ENCODE data around the gene CDK9.
"Not testable (repeated sequence)": the region's sequence is repeated elsewhere in the genome, so short reads cannot be mapped to it uniquely, and the experiment has no call there.

Gene CDK9

DNA sequence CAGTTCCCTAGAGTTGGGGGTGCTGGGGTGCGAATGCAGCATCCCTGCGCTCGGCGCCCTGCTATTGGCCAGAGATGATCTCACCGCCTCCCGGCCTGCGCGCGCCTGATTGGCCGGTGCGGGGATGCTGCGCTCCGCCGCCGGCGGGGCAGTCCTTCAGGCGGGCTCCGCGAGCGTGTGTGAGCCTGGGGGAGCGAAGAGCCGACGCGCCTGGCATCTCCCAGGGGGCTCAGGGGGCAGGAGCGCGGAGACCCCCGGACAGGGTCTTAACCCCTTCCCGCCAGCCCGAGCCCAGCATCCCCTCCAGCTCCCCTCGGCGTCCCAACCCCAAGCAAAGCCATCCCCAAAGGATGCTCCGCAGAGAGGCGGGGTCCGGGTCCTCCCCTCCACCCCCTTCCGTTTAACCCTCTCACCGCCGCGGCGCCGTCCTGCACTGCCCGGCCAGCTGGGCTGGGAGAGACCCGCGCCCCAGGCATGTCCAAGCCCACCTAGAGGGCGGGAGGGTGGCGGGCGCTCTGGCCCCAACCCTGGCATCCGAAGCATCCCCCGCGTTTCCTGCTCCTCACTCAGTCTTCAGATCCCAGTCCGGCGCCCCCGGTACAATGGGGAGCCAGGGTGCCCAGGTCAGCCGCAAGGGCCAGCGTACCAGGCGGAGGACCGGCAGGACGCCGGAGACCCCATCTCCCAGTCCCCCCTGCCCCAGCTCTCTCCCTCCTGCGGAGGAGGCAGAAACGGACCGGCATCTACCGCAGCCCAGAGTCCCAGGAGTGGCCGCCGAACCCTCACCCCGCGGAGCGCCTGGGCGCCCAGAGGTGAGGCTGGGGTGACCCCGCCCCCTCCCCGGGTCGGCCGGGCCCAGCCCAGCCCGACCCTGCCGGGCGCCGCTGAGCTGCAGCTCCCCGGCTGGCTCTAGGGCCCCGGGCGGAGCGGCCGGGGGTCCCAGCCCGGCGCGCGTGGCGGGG, 31.5 kb upstream of the CDK9 start:
- TF ChIP-seq FOXM1 (IDR thresholded peaks at IDR 0.05; ENCODE audit: borderline replicate concordance) (0 out of 2 replicates have a peak, but pooled peaks have one; percentile 35), CTBP1 (IDR thresholded peaks at IDR 0.05; ENCODE audit: borderline replicate concordance) (no peak)
- ChIA-PET CTCF (no interaction called here), POLR2A (interaction anchor here (0.7 kb wide), 1 partner anchor 31 kb away, joined by 4 read pairs; the partner anchor contains the start of gene CDK9)
- DNase-seq (ENCODE audit: extremely low spot score): peak; percentile 82

DNA sequence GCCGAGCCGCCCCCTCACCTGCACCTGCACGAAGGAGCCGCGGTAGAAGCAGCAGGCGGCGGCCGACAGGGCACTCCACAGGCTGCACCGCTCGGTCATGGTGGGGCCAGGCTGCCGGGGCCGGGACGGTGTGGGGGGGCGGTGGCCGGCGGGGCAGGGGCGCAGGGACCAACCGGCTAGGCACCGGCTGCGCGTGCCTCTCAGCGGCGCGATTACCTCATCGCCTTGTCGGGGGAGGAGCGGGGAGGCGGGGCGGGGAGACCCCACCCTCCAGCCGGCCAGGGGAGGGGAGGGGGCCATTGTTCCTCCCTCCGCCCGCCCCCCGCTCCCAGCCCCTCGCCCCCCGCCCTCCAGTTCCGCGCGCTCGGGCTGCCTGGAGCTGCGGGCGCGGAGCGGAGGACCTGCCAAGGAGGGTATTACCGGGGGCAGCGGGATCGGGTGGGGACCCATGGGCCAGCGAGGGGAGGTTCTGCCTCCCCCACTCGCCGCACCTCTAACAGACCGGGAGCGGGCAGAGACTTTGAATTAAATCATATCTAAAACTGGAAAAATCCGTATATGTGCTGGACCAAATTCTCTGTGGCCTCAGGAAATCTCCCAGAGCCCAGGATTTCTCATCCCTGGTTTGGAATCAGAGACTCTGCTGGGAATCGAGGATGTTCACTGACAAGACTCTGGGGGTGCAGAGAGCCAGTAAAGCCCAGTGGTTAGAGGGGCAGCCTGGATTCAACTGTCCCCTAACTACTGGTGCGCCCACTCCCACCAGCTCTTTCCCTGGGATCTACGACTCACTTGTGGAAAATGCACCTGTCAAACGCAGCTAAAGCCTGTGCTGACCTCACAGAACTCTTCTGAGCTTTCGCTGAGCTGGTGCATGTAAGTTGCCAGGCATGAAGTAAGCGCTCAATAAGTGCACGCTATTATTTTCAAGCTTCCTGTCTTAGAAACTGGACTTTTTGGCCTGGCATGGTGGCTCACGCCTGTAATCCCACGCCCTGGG, 30.5 kb upstream of the CDK9 start:
- no peak for DNase-seq (ENCODE audit: extremely low spot score)
- TF ChIP-seq, protein P1, sequence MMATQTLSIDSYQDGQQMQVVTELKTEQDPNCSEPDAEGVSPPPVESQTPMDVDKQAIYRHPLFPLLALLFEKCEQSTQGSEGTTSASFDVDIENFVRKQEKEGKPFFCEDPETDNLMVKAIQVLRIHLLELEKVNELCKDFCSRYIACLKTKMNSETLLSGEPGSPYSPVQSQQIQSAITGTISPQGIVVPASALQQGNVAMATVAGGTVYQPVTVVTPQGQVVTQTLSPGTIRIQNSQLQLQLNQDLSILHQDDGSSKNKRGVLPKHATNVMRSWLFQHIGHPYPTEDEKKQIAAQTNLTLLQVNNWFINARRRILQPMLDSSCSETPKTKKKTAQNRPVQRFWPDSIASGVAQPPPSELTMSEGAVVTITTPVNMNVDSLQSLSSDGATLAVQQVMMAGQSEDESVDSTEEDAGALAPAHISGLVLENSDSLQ (IDR thresholded peaks at IDR 0.05): no peak
- TF ChIP-seq HDGF (IDR thresholded peaks at IDR 0.05; ENCODE audit: borderline replicate concordance) (no peak), NFRKB (IDR thresholded peaks at IDR 0.05) (no peak), ZNF384 (IDR thresholded peaks at IDR 0.05) (no peak), SUZ12 (IDR thresholded peaks at IDR 0.05) (no peak), LEF1 (IDR thresholded peaks at IDR 0.05; ENCODE audit: borderline replicate concordance) (no peak), TARDBP (IDR thresholded peaks at IDR 0.05) (no peak), ELF4 (IDR thresholded peaks at IDR 0.05) (no peak), FOXA1 (IDR thresholded peaks at IDR 0.05) (no peak), SP1 (IDR thresholded peaks at IDR 0.05) (no peak), FOXK2 (IDR thresholded peaks at IDR 0.05) (no peak), ARNT (IDR thresholded peaks at IDR 0.05) (no peak), CTBP1 (IDR thresholded peaks at IDR 0.05; ENCODE audit: borderline replicate concordance) (no peak), FOXM1 (IDR thresholded peaks at IDR 0.05; ENCODE audit: borderline replicate concordance) (no peak), BHLHE40 (IDR thresholded peaks at IDR 0.05; ENCODE audit: borderline replicate concordance) (no peak)
- ChIA-PET CTCF (interaction anchor here (0.7 kb wide), 1 partner anchor 102 kb away, joined by 5 read pairs; no protein-coding TSS in a partner anchor), POLR2A (no interaction called here)

DNA sequence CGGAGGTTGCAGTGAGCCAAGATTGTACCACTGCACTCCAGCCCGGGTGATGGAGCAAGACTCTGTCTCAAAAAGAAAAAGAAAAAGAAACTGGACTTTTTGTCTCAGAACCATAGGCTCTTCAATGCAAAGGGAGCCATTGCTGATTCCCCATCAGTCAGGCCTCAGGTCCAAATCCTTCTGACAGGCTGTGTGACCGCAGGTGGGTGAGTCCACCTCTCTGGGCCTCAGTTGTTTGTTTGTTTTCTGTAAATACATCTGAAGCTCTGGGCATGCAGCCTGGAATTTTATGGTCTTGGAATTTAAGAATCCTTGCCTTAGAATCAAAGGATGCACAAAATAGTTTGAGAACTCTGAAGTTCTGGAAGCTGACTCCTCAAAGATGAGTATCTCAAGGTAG, 29.6 kb upstream of the CDK9 start:
- no peak for DNase-seq (ENCODE audit: extremely low spot score)
- POLR2A ChIA-PET: no interaction called here
- CTCF ChIA-PET: interaction anchor here (0.6 to 0.7 kb wide), 2 partner anchors 101 to 174 kb away, joined by 5 to 8 read pairs; no protein-coding TSS in a partner anchor
- TF ChIP-seq SP1 (IDR thresholded peaks at IDR 0.05): no peak
- no peak for TF ChIP-seq ZNF384 (IDR thresholded peaks at IDR 0.05)
- TF ChIP-seq FOXA1 (IDR thresholded peaks at IDR 0.05): no peak
- TF ChIP-seq ELF4 (IDR thresholded peaks at IDR 0.05): no peak
- TF ChIP-seq FOXK2 (IDR thresholded peaks at IDR 0.05): no peak
- TF ChIP-seq, protein P1 (IDR thresholded peaks at IDR 0.05): no peak
- TF ChIP-seq NFRKB (IDR thresholded peaks at IDR 0.05): no peak
- TF ChIP-seq HDGF (IDR thresholded peaks at IDR 0.05; ENCODE audit: borderline replicate concordance): no peak

DNA sequence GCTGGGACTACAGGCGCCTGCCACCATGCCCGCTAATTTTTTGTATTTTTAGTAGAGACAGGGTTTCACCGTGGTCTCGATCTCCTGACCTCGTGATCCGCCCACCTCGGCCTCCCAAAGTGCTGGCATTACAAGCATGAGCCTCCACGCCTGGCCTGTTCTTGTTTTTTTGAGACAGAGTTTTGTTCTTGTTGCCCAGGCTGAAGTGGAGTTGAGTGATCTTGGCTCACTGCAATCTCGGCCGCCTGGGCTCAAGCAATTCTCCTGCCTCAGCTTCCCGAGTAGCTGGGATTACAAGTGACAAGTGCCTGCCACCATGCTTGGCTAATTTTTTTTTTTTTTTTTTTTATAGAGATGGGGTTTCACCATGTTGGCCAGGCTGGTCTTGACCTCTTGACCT, 29.1 kb upstream of the CDK9 start:
- CTCF ChIA-PET: interaction anchor here (0.6 kb wide), 1 partner anchor 173 kb away, joined by 8 read pairs; no protein-coding TSS in a partner anchor
- POLR2A ChIA-PET: not testable (repeated sequence)

DNA sequence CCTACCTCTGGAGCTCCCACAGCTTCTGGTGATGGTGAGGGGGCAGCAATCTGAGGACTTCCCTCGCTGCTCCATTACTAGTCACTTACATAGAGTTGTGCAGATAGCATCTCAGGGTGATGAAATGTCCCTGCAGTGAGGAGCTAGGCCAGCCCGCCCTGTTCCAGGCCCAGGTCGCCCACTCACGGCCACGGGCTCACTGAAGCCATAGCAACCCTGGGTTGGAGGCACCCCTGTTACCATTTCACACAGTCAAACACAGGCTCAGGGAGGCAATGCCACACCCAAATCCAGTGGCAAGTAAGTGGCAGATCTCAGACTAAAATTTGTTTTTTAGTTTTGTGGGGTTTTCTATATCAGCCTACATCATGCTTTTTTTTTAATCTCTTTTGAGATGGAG, 27.0 kb upstream of the CDK9 start:
- no peak for TF ChIP-seq TARDBP (IDR thresholded peaks at IDR 0.05)
- no peak for TF ChIP-seq ZNF384 (IDR thresholded peaks at IDR 0.05)
- no peak for TF ChIP-seq SUZ12 (IDR thresholded peaks at IDR 0.05)
- no peak for TF ChIP-seq FOXK2 (IDR thresholded peaks at IDR 0.05)
- no peak for TF ChIP-seq L3MBTL2 (conservative IDR thresholded peaks at IDR 0.05)
- no peak for TF ChIP-seq ARNT (IDR thresholded peaks at IDR 0.05)
- TF ChIP-seq FOXM1 (IDR thresholded peaks at IDR 0.05; ENCODE audit: borderline replicate concordance): no peak
- TF ChIP-seq NFRKB (IDR thresholded peaks at IDR 0.05): no peak
- no peak for TF ChIP-seq ELF4 (IDR thresholded peaks at IDR 0.05)
- TF ChIP-seq SP1 (IDR thresholded peaks at IDR 0.05): no peak
- no peak for TF ChIP-seq BHLHE40 (IDR thresholded peaks at IDR 0.05; ENCODE audit: borderline replicate concordance)
- no peak for DNase-seq (ENCODE audit: extremely low spot score)
- ChIA-PET CTCF (no interaction called here), POLR2A (no interaction called here)

More for the DNA sequence above, 29.1 kb upstream of the CDK9 start:
- DNase-seq (ENCODE audit: extremely low spot score): not testable (repeated sequence)

DNA sequence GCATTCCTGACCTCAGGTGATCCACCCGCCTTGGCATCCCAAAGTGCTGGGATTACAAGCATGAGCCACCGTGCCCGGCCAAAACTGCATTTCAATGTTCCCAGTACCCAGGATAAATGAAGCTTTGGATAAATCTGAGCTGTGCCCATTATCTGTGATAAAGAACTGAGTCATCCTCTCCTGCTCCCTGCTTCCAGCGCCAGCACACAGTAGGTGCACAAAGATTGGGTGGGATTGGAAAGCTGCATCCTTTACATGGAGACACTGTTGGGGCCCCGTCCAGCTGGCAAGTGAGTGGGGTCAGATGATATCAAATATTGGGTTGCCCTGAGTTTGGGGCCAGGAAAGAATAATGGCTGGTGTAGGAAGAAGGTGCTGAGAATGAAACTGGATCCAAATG, 24.8 kb upstream of the CDK9 start:
- TF ChIP-seq ZNF384 (IDR thresholded peaks at IDR 0.05): no peak
- ChIA-PET POLR2A (no interaction called here), CTCF (no interaction called here)
- no peak for DNase-seq (ENCODE audit: extremely low spot score)

DNA sequence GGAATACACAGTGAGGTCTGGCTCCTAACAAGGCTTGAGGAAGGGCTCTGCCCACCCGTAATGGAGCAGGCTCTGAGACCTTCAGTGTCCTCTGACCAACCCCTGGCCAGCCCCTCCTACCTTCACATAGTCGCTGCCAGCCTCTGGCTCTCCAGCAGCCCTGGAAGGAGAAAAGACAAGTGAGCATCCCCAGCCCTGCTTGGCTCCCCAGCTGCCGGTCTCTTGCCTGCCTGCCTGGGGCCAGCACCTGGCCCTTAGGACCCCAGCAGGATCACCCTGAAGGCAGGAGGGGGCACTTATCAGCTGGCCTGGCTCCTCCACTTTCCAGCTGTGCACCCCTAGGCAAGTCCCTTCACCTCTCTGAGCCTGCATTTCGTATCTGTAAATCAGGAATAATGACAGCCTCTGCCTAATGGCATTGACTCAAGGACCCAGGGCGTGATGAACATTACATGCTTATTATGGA, 24.3 kb upstream of the CDK9 start:
- CTCF ChIA-PET: no interaction called here
- TF ChIP-seq HDGF (IDR thresholded peaks at IDR 0.05; ENCODE audit: borderline replicate concordance) (no peak), TARDBP (IDR thresholded peaks at IDR 0.05) (no peak), SUZ12 (IDR thresholded peaks at IDR 0.05) (no peak), FOXA1 (IDR thresholded peaks at IDR 0.05) (no peak), CTBP1 (IDR thresholded peaks at IDR 0.05; ENCODE audit: borderline replicate concordance) (no peak), FOXM1 (IDR thresholded peaks at IDR 0.05; ENCODE audit: borderline replicate concordance) (no peak), ZNF384 (IDR thresholded peaks at IDR 0.05) (no peak), ELF4 (IDR thresholded peaks at IDR 0.05) (no peak), SP1 (IDR thresholded peaks at IDR 0.05) (no peak), BHLHE40 (IDR thresholded peaks at IDR 0.05; ENCODE audit: borderline replicate concordance) (no peak), NFRKB (IDR thresholded peaks at IDR 0.05) (no peak)

More for the DNA sequence above, 24.3 kb upstream of the CDK9 start:
- no peak for DNase-seq (ENCODE audit: extremely low spot score)
- POLR2A ChIA-PET: no interaction called here
